Measurements from ENCODE around the gene YAP1.
"Not testable (repeated sequence)": the region's sequence is repeated elsewhere in the genome, so short reads cannot be mapped to it uniquely, and the experiment has no call there.

The YAP1 gene

DNA sequence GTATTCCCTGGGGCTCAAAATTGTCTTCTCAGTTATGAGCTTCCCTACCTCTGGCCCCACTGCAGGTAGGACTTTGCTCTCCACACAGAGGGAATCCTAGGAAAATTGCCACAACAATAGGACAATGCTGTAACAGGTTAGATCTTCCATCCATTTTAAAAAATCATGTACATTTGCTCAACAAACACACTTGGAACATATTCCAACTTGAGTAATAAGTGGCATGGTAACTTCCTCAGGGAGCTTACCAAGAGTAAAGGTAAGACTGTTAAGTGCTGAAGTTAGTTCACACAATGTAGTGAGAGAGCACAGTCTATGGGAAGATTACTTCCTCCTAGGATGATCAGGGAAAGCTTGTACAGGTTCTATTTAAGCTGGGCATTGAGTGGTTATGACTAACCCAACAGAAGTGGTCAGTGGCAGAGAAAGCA is 128.2 kb downstream of the YAP1 start:
- DNase-seq, result no peak

GRCh38 chr11:102239448-102239847 is 129.2 kb downstream of the YAP1 start:
- no peak for DNase-seq

DNA sequence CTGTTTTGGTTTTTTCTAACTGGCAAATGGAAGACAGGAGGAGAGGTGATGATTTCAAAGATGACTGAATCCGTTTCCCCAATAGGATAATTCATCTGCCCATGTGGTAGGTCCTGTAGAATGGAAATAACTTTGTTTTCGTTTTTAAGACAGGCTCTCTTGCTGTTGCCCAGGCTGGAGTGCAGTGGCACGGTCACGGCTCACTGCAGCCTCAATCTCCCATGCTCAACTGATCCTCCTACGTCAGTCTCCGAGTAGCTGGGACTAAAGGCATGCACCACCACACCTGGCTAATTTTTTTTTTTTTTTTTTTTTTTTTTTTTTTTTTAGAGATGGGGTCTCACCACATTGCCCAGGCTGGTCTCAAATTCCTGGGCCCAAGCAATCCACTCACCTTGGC is 129.7 kb downstream of the YAP1 start:
- no peak for DNase-seq

- no peak for DNase-seq
Observed at GRCh38 chr11:102240502-102240901, 130.3 kb downstream of the YAP1 start.

- DNase-seq, result no peak
Observed at GRCh38 chr11:102241026-102241425, 130.8 kb downstream of the YAP1 start.

- DNase-seq, result no peak
Observed at GRCh38 chr11:102243399-102243884, 133.2 kb downstream of the YAP1 start.

DNA sequence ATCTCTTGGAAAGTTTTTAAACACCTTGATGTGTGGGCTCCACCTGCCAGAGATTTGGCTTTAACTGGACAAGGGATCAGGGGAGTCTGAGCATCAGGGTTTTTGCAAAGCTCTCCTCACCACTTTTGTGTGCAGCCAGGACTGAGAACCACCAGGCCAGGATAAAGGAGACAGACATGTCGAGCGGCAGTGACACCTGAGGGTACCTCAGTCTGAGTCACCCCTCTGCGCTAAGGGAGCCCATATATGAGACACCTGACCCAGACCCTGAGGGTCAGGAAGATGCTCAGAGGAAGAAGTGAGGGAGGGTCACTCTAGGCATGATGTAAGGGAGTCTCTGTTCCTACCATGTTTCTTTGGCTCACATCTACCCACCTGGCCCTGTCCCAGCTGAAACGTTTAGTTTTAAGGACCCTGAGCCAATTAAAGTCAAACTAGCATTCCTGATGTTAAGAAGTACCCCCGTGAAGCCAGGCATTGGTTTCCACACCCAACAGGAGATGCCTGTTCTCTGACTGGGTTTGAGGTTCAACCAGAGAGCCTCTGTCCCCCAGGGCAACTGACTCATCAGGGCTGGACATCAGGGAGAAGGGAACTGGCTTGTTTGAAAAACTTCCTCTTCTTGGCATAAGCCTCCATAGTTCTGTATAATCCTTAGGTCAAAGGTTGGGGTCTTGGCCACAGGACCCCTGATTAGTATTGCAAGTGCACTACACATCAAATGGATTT is 134.6 kb downstream of the YAP1 start:
- no peak for DNase-seq

DNA sequence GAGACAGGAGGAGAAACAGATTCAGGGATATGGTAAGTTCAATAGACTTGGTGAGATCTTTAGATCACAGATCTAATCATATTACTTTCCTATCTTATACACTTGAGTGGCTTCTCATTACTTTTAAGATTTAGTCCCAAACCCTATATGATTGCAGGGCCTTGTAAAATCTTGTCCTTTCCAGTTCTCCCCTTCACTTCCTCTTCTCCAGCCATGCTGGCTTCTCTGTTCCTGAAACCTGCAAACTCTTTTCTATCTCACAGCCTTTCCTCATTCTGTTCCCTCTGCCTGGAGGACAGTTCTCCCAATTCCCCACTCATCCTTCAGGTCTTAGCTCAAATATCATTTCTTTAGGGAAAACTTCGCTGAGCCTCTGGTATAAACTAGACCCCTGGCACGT is 141.2 kb downstream of the YAP1 start:
- no peak for DNase-seq

- DNase-seq, result no peak
Observed at GRCh38 chr11:102252339-102252891, 142.2 kb downstream of the YAP1 start.

- DNase-seq, result no peak
Observed at GRCh38 chr11:102253020-102253715, 142.9 kb downstream of the YAP1 start.

DNA sequence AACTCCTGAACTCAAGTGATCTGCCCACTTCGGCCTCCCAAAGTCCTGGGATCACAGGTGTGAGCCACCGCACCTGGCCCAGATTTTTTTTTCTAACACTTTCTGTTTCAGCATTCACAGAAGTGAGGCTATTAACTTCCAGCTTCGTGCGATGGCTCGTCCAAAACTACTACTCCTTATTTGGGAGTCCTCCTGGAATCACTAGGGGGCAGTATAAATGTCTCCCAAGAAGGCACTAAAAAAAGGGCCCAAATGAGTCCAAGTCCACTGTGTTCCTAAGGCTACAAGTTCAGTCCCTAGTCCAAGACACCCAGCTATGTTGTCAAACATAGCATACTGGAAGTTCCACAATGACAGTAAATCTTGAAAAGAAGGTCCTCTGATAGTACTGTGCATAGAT is 143.8 kb downstream of the YAP1 start:
- DNase-seq, result no peak

DNA sequence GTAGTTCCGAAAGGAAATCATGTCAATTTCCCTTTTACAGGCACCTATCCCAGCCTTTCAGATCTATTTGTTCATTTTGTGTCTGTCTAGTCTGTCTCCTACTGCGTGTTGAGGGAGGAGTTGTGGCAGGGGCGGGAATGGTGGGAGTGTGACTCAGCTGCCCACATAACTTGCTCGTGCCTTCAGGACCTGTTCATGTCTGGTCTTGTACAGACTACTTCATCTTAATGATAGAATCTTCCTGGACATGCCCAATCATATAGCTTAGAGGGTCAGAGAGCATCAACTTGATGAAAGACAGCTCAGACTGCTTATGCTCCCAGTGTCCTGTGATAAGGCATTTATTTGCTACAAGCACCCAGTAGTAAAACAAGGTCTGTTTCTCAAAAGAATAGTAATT is 146.0 kb downstream of the YAP1 start:
- DNase-seq, result no peak

- no peak for DNase-seq
Observed at GRCh38 chr11:102260241-102260640, 150.0 kb downstream of the YAP1 start.

- DNase-seq, result no peak
Observed at GRCh38 chr11:102263379-102264003, 153.2 kb downstream of the YAP1 start.

- not testable (repeated sequence) for DNase-seq
Observed at GRCh38 chr11:102264704-102265103, 154.5 kb downstream of the YAP1 start.

DNA sequence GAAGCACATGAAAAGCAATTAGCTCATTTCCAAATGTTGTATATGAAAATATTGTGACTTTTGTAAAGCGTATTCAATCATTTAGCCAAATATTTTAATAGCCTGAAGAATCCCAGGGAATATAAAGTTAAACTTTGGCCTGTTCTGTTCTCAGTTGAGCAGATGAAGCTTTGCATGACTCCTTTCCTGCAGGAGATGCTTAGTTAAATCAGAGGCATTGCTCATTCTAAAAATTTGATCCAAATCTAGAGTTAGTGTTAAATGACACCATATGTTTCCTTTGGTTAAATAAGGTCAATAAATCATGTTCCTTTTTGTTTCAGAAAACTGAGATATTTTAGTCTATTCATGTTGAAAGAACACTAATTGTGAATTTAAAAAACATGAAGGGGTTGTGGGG is 155.9 kb downstream of the YAP1 start:
- DNase-seq, result no peak

DNA sequence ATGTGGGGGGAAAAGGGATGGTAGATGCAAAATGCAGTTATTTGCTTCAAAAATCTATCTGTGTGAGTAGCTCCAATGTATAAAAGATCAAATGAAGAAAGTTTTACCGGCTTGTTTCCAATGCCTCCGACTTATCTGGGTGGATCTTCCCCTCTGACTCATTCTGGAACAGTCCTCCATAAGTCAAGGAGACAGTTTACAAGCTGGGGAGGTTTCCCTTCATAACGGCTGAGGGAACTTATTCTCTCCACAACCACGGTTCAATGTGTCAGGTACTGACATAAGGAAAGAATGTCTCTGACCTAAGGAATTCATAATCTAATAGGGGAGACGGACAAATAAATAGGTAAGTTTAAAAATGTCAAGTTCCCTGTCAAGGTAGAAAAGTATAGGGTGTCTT is 157.4 kb downstream of the YAP1 start:
- no peak for DNase-seq

GRCh38 chr11:102268083-102268984 is 158.1 kb downstream of the YAP1 start:
- DNase-seq, result peak in 26 of 56 donors; percentile 1 to 56 (median 19)

GRCh38 chr11:102268985-102269470 is 158.8 kb downstream of the YAP1 start:
- no peak for DNase-seq

GRCh38 chr11:102269927-102270326 is 159.7 kb downstream of the YAP1 start:
- no peak for DNase-seq

All from nucleus accumbens (tissue), 56 donors.